ENCODE results near the gene LPP. TPM values are rescaled to one million over a fixed set of nuclear protein-coding genes. Genes with fewer than 3 reads are reported as not detected.

LPP gene
- total RNA-seq, 1 experiment from 2014 or later, result 120 TPM

DNA sequence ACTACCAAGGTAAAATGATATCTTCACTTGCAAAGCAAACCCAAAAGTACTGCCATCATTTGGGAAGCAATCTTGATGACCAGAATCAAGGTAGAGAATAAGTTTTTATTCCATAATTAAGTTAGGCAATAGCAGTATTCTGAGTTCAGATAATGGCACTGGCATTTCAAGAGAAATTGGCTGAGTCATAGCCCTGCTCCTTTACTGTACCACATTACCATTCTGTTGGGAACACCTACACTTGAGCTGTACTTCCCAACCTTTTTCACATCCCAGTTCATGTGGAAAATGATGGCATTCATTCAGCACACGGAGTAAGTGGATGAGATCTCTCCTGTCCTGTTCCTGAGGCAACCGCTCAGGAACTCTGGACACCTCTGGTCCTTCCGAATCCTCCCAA, 706.2 kb downstream of the LPP start:
- Mint-ChIP-seq H3K9me3 (ENCODE audit: unreplicated experiment) (no peaks in the 10 kb centered on the region), H3K27ac (ENCODE audit: unreplicated experiment) (no peak overlapping the region), H3K4me1 (ENCODE audit: low read depth, unreplicated experiment) (peaks cover 4% of the 10 kb centered on the region), H3K4me3 (ENCODE audit: unreplicated experiment) (no peak overlapping the region), H3K27me3 (ENCODE audit: insufficient read depth, unreplicated experiment) (no peaks in the 10 kb centered on the region), H3K36me3 (ENCODE audit: insufficient read depth, unreplicated experiment) (no peaks in the 10 kb centered on the region)
- no peak overlapping the region for H3K4me3 ChIP-seq (ENCODE audit: low read depth, low read length)
- CTCF ChIA-PET, result interaction anchor here (0.5 kb wide), 1 partner anchor 67 kb away, joined by 3 read pairs; no protein-coding TSS in a partner anchor
- H3K36me3 ChIP-seq (ENCODE audit: control insufficient read depth, insufficient read depth, low read length), result no peaks in the 10 kb centered on the region
- POLR2A ChIA-PET, result no interaction called here
- H3K9me3 ChIP-seq, result no peaks in the 10 kb centered on the region
- no TSS peak for BruUV-seq (replicated peaks)
- intact Hi-C loops (cut with micrococcal nuclease; ENCODE audit: unreplicated experiment), result no loop called here
- no peaks in the 10 kb centered on the region; the same call in 1 of the 2 replicates for H3K4me1 ChIP-seq
- no peak for DNase-seq
- TF ChIP-seq, protein P1, sequence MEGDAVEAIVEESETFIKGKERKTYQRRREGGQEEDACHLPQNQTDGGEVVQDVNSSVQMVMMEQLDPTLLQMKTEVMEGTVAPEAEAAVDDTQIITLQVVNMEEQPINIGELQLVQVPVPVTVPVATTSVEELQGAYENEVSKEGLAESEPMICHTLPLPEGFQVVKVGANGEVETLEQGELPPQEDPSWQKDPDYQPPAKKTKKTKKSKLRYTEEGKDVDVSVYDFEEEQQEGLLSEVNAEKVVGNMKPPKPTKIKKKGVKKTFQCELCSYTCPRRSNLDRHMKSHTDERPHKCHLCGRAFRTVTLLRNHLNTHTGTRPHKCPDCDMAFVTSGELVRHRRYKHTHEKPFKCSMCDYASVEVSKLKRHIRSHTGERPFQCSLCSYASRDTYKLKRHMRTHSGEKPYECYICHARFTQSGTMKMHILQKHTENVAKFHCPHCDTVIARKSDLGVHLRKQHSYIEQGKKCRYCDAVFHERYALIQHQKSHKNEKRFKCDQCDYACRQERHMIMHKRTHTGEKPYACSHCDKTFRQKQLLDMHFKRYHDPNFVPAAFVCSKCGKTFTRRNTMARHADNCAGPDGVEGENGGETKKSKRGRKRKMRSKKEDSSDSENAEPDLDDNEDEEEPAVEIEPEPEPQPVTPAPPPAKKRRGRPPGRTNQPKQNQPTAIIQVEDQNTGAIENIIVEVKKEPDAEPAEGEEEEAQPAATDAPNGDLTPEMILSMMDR (IDR thresholded peaks at IDR 0.05; ENCODE audit: insufficient read depth in 1 of 2, low read depth in 1 of 2, low read length in 1 of 2, severe bottlenecking in 1 of 2, unreplicated experiment in 1 of 2), result no peak
- H3K27me3 ChIP-seq (replicated peaks; ENCODE audit: control insufficient read depth, insufficient read depth, low read length), result no peaks in the 10 kb centered on the region

DNA sequence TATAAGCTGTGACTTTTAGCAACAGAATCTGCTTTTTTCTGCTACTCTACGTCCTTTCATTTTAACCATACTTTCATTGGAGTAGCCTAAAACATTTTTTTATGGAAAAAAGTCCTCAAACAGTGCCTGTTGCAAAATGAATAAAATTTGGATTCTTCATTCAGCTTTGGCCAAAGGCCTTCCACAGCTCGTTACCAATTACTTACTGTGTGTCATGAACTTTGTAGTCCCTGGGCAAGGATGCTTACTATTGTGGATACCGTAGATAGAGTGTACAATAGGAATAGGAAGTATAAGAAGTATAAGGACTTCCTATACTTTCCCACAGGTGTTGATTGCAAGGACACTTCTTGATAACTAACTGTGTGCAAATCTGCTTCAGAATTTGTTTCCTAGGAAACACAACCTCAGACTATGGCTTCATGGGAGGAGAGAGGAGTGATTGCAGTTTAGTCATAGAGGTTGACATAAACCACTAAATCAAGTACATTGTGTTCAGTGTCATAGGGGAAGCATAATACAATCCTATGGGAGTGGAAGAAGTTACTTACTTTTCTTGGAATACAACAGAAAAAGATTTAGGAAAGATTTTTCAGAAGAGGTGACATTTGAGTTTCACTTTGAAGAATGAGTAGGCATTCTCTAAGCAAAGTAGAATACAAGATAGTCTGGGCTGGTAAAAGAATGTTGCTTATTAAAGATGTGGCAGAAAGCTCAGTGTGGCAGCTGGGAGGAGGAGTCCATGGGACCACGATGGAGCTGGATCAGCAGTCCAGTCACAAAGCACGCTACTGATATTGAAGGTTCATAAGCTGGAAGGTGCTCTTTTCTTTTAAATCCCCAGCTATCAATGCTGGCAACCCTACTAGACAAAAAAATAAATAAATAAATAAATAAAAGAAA, 708.1 kb downstream of the LPP start:
- ChIA-PET CTCF (no interaction called here), POLR2A (no interaction called here)
- H3K36me3 Mint-ChIP-seq (ENCODE audit: insufficient read depth, unreplicated experiment), result no peaks in the 10 kb centered on the region
- no TSS peak for BruUV-seq (replicated peaks)
- H3K27me3 Mint-ChIP-seq (ENCODE audit: insufficient read depth, unreplicated experiment), result no peaks in the 10 kb centered on the region
- Histone ChIP-seq H3K27me3 (replicated peaks; ENCODE audit: control insufficient read depth, insufficient read depth, low read length) (no peaks in the 10 kb centered on the region), H3K4me1 (no peaks in the 10 kb centered on the region; the same call in 1 of the 2 replicates), H3K4me3 (ENCODE audit: low read depth, low read length) (no peak overlapping the region), H3K36me3 (ENCODE audit: control insufficient read depth, insufficient read depth, low read length) (peaks cover 1% of the 10 kb centered on the region), H3K9me3 (no peaks in the 10 kb centered on the region)
- H3K4me1 Mint-ChIP-seq (ENCODE audit: low read depth, unreplicated experiment), result no peaks in the 10 kb centered on the region
- H3K4me3 Mint-ChIP-seq (ENCODE audit: unreplicated experiment), result no peak overlapping the region
- no peak for DNase-seq
- TF ChIP-seq, protein P1 (IDR thresholded peaks at IDR 0.05; ENCODE audit: insufficient read depth in 1 of 2, low read depth in 1 of 2, low read length in 1 of 2, severe bottlenecking in 1 of 2, unreplicated experiment in 1 of 2), result no peak
- no peak overlapping the region for H3K27ac Mint-ChIP-seq (ENCODE audit: unreplicated experiment)
- H3K9me3 Mint-ChIP-seq (ENCODE audit: unreplicated experiment), result no peaks in the 10 kb centered on the region
- intact Hi-C loops (cut with micrococcal nuclease; ENCODE audit: unreplicated experiment), result no loop called here

GRCh38 chr3:188863999-188864406, 710.0 kb downstream of the LPP start:
- CTCF ChIA-PET, result no interaction called here
- Mint-ChIP-seq H3K9me3 (ENCODE audit: unreplicated experiment) (no peaks in the 10 kb centered on the region), H3K27me3 (ENCODE audit: insufficient read depth, unreplicated experiment) (no peaks in the 10 kb centered on the region), H3K4me1 (ENCODE audit: low read depth, unreplicated experiment) (no peaks in the 10 kb centered on the region), H3K27ac (ENCODE audit: unreplicated experiment) (no peak overlapping the region), H3K4me3 (ENCODE audit: unreplicated experiment) (no peak overlapping the region), H3K36me3 (ENCODE audit: insufficient read depth, unreplicated experiment) (no peaks in the 10 kb centered on the region)
- no peaks in the 10 kb centered on the region for H3K27me3 ChIP-seq (replicated peaks; ENCODE audit: control insufficient read depth, insufficient read depth, low read length)
- POLR2A ChIA-PET, result no interaction called here
- peaks cover 1% of the 10 kb centered on the region for H3K36me3 ChIP-seq (ENCODE audit: control insufficient read depth, insufficient read depth, low read length)
- TF ChIP-seq, protein P1 (IDR thresholded peaks at IDR 0.05; ENCODE audit: insufficient read depth in 1 of 2, low read depth in 1 of 2, low read length in 1 of 2, severe bottlenecking in 1 of 2, unreplicated experiment in 1 of 2), result no peak
- no peak overlapping the region for H3K4me3 ChIP-seq (ENCODE audit: low read depth, low read length)
- no TSS peak for BruUV-seq (replicated peaks)
- intact Hi-C loops (cut with micrococcal nuclease; ENCODE audit: unreplicated experiment), result no loop called here
- H3K4me1 ChIP-seq, result no peaks in the 10 kb centered on the region; the same call in 1 of the 2 replicates
- H3K9me3 ChIP-seq, result no peaks in the 10 kb centered on the region
- no peak for DNase-seq

All from Caco-2 (cell line).